ENCODE measurements around the gene HTR6. TPM values are rescaled to one million over a fixed set of nuclear protein-coding genes. Genes with fewer than 3 reads are reported as not detected.
A peak's percentile ranks its signal among the peaks of the same experiment; 100 is the strongest.

Gene HTR6
- total RNA-seq, 1 donor from 2014 or later, result 0.11 TPM

DNA sequence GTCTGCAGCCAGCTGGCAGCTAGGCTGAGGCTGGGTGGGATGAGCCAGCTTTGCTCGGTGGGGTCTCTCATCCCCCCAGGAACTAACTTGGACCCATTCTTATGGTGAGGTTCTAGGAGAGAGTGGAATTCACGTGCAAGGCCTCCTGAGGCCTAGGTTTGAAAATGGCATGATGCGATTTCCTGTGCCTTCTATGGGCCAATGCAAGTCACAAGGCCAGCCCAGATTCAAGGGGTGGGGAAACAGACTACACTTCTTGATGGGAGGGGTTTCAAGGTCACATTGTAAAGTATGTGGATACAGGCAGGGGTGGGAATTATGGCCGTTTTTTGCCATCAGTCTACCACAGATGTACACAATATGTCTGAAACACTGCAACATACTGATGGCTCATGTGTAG, 48.3 kb downstream of the HTR6 start:
- no peak overlapping the region for H3K9ac ChIP-seq (ENCODE audit: low read length)
- Mint-ChIP-seq H3K27ac (ENCODE audit: unreplicated experiment) (no peak overlapping the region), H3K4me1 (ENCODE audit: low read depth, unreplicated experiment) (peaks cover 1% of the 10 kb centered on the region), H3K36me3 (ENCODE audit: low read depth, unreplicated experiment) (no peaks in the 10 kb centered on the region), H3K9me3 (ENCODE audit: unreplicated experiment) (no peaks in the 10 kb centered on the region), H3K27me3 (ENCODE audit: low read depth, unreplicated experiment) (peaks cover 9% of the 10 kb centered on the region), H3K4me3 (ENCODE audit: unreplicated experiment) (no peak overlapping the region)
- FAIRE-seq, result no peak
- no peak for TF ChIP-seq EZH2 (IDR thresholded peaks at IDR 0.05; ENCODE audit: insufficient read depth, low read length)
- TF ChIP-seq, protein P1, sequence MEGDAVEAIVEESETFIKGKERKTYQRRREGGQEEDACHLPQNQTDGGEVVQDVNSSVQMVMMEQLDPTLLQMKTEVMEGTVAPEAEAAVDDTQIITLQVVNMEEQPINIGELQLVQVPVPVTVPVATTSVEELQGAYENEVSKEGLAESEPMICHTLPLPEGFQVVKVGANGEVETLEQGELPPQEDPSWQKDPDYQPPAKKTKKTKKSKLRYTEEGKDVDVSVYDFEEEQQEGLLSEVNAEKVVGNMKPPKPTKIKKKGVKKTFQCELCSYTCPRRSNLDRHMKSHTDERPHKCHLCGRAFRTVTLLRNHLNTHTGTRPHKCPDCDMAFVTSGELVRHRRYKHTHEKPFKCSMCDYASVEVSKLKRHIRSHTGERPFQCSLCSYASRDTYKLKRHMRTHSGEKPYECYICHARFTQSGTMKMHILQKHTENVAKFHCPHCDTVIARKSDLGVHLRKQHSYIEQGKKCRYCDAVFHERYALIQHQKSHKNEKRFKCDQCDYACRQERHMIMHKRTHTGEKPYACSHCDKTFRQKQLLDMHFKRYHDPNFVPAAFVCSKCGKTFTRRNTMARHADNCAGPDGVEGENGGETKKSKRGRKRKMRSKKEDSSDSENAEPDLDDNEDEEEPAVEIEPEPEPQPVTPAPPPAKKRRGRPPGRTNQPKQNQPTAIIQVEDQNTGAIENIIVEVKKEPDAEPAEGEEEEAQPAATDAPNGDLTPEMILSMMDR (IDR thresholded peaks at IDR 0.05; ENCODE audit: insufficient read depth, low read depth, low read length), result no peak
- no peak overlapping the region for H2AFZ ChIP-seq (ENCODE audit: low read depth, low read length)
- H3K9me3 ChIP-seq (ENCODE audit: insufficient read depth, low read depth, low read length), result no peaks in the 10 kb centered on the region
- H3K4me1 ChIP-seq (ENCODE audit: insufficient read depth, low read length), result no peaks in the 10 kb centered on the region
- no peaks in the 10 kb centered on the region for H3K36me3 ChIP-seq (ENCODE audit: insufficient read depth, low read length)
- H3K4me3 ChIP-seq (ENCODE audit: insufficient read depth, low read depth, low read length), result no peak overlapping the region
- no peaks in the 10 kb centered on the region for H4K20me1 ChIP-seq (ENCODE audit: insufficient read depth, low read length)
- no peak overlapping the region for H3K4me2 ChIP-seq (ENCODE audit: low read length)
- no peak for DNase-seq (ENCODE audit: low read depth)
- no peak overlapping the region for H3K27ac ChIP-seq (ENCODE audit: low read depth, low read length)
- H3K79me2 ChIP-seq (ENCODE audit: insufficient read depth, low read length), result no peaks in the 10 kb centered on the region
- no peaks in the 10 kb centered on the region for H3K27me3 ChIP-seq (ENCODE audit: insufficient read depth, low read length)

DNA sequence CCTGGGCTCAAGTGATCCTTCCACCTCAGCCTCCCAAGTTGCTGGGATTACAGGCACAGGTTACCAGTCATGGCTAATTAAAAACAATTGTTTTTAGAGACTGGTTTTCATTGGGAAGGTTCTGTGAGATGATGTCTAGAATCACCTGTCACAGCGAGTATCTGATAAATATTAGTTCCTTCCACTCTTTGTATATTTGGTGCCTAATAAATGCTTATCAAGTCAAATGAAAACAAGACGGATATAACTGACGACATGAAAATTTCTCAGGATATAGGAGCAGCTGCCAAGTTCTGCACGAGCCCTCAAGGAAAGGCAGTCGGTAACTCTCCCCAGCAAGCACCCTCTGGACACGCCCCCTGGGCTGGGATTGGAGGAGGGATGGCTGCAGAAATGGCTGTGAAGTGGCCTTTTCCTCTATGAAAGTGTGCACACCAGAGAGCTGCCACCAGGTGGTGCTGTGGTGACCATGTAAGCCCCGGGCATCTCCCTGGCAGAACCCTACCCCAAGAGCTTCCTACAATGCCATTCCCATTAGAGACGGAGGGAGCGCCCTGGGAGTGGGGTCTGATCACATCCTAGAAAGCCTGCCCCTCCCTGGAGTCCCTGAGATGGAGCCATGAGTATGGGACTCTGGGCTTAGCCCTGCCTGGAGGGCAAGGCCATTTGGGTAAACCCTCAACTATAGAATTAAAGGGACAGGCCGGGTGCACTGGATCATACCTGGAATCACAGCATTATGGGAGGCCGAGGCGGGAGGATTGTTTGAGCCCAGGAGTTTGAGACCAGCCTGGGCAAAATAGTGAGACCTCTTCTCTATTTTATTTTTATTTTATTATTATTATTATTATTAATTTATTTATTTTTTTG, 50.9 kb downstream of the HTR6 start:
- FAIRE-seq (no peak), DNase-seq (ENCODE audit: low read depth) (peak; percentile 82)
- Histone ChIP-seq H3K4me2 (ENCODE audit: low read length) (peak overlapping the region; percentile 55), H3K9me3 (ENCODE audit: insufficient read depth, low read depth, low read length) (no peaks in the 10 kb centered on the region), H3K79me2 (ENCODE audit: insufficient read depth, low read length) (no peaks in the 10 kb centered on the region), H3K36me3 (ENCODE audit: insufficient read depth, low read length) (no peaks in the 10 kb centered on the region), H3K27ac (ENCODE audit: low read depth, low read length) (no peak overlapping the region), H2AFZ (ENCODE audit: low read depth, low read length) (no peak overlapping the region), H3K27me3 (ENCODE audit: insufficient read depth, low read length) (no peaks in the 10 kb centered on the region), H3K4me3 (ENCODE audit: insufficient read depth, low read depth, low read length) (no peak overlapping the region), H3K9ac (ENCODE audit: low read length) (no peak overlapping the region), H4K20me1 (ENCODE audit: insufficient read depth, low read length) (no peaks in the 10 kb centered on the region), H3K4me1 (ENCODE audit: insufficient read depth, low read length) (no peaks in the 10 kb centered on the region)
- Mint-ChIP-seq H3K4me1 (ENCODE audit: low read depth, unreplicated experiment) (peaks cover 1% of the 10 kb centered on the region), H3K27me3 (ENCODE audit: low read depth, unreplicated experiment) (peaks cover 10% of the 10 kb centered on the region), H3K36me3 (ENCODE audit: low read depth, unreplicated experiment) (no peaks in the 10 kb centered on the region), H3K27ac (ENCODE audit: unreplicated experiment) (no peak overlapping the region), H3K4me3 (ENCODE audit: unreplicated experiment) (no peak overlapping the region), H3K9me3 (ENCODE audit: unreplicated experiment) (no peaks in the 10 kb centered on the region)
- TF ChIP-seq EZH2 (IDR thresholded peaks at IDR 0.05; ENCODE audit: insufficient read depth, low read length), result no peak
- TF ChIP-seq, protein P1 (IDR thresholded peaks at IDR 0.05; ENCODE audit: insufficient read depth, low read depth, low read length), result peak; percentile 92

DNA sequence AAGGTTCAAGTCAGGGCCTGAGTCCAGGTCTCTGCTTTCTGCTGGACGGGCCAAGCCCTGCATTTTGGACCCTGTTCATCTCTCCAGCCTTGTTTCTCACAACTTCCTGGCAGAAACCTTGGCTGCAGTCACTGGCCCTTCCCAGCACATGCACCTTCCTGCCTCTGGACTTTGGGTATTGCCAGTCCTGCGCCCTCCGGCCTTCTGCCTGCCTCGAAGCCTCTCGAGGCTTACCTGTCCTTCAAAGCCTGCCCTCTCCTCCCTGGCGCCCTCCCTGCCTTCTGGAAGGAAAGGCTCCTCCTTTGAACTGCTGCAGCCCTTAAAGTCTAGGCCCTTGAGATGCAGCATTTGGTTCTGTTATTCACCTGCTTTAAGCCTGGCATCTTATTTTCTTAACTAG, 52.8 kb downstream of the HTR6 start:
- Histone ChIP-seq H2AFZ (ENCODE audit: low read depth, low read length) (no peak overlapping the region), H3K4me2 (ENCODE audit: low read length) (no peak overlapping the region), H3K4me3 (ENCODE audit: insufficient read depth, low read depth, low read length) (no peak overlapping the region), H3K9ac (ENCODE audit: low read length) (no peak overlapping the region), H3K36me3 (ENCODE audit: insufficient read depth, low read length) (no peaks in the 10 kb centered on the region), H3K79me2 (ENCODE audit: insufficient read depth, low read length) (no peaks in the 10 kb centered on the region), H3K9me3 (ENCODE audit: insufficient read depth, low read depth, low read length) (no peaks in the 10 kb centered on the region), H3K27me3 (ENCODE audit: insufficient read depth, low read length) (no peaks in the 10 kb centered on the region), H3K27ac (ENCODE audit: low read depth, low read length) (no peak overlapping the region), H3K4me1 (ENCODE audit: insufficient read depth, low read length) (no peaks in the 10 kb centered on the region), H4K20me1 (ENCODE audit: insufficient read depth, low read length) (no peaks in the 10 kb centered on the region)
- no peak overlapping the region for H3K27ac Mint-ChIP-seq (ENCODE audit: unreplicated experiment)
- DNase-seq (ENCODE audit: low read depth) (no peak), FAIRE-seq (no peak)
- H3K9me3 Mint-ChIP-seq (ENCODE audit: unreplicated experiment), result no peaks in the 10 kb centered on the region
- peaks cover 1% of the 10 kb centered on the region for H3K4me1 Mint-ChIP-seq (ENCODE audit: low read depth, unreplicated experiment)
- no peak for TF ChIP-seq EZH2 (IDR thresholded peaks at IDR 0.05; ENCODE audit: insufficient read depth, low read length)
- TF ChIP-seq, protein P1 (IDR thresholded peaks at IDR 0.05; ENCODE audit: insufficient read depth, low read depth, low read length), result no peak
- H3K27me3 Mint-ChIP-seq (ENCODE audit: low read depth, unreplicated experiment), result peaks cover 11% of the 10 kb centered on the region
- no peak overlapping the region for H3K4me3 Mint-ChIP-seq (ENCODE audit: unreplicated experiment)
- H3K36me3 Mint-ChIP-seq (ENCODE audit: low read depth, unreplicated experiment), result no peaks in the 10 kb centered on the region

Data from astrocyte (in vitro differentiated cells and primary cell).